HG03439 (cell line): ENCODE measurements around the gene METAP1.
"Not testable (repeated sequence)": the region's sequence is repeated elsewhere in the genome, so short reads cannot be mapped to it uniquely, and the experiment has no call there.

Experiments used
- ATAC-seq: cut with Tn5 transposase; IDR thresholded peaks from one replicate; pipeline ENCODE4 v1.9.1; 2021; ENCODE audit warnings: mild to moderate bottlenecking, moderate library complexity; ENCODE audit not compliant: unreplicated experiment

Gene METAP1

GRCh38 chr4:99054428-99054994 is 59.0 kb downstream of the METAP1 start:
- peak; percentile 50 for ATAC-seq

GRCh38 chr4:99058228-99058627 is 62.7 kb downstream of the METAP1 start:
- no peak for ATAC-seq

GRCh38 chr4:99059550-99059949 is 64.0 kb downstream of the METAP1 start:
- ATAC-seq = no peak

- no peak for ATAC-seq
Measured at GRCh38 chr4:99061048-99061700, 65.7 kb downstream of the METAP1 start.

- no peak for ATAC-seq
Measured at GRCh38 chr4:99062120-99062519, 66.6 kb downstream of the METAP1 start.

GRCh38 chr4:99065521-99065920 is 70.0 kb downstream of the METAP1 start:
- ATAC-seq = not testable (repeated sequence)

- no peak for ATAC-seq
Measured at GRCh38 chr4:99067617-99068016, 72.1 kb downstream of the METAP1 start.

GRCh38 chr4:99071159-99071558 is 75.6 kb downstream of the METAP1 start:
- no peak for ATAC-seq

- no peak for ATAC-seq
Measured at GRCh38 chr4:99074816-99075215, 79.3 kb downstream of the METAP1 start.

- ATAC-seq = no peak
Measured at GRCh38 chr4:99076292-99076976, 80.9 kb downstream of the METAP1 start.

- ATAC-seq = no peak
Measured at GRCh38 chr4:99077177-99077576, 81.7 kb downstream of the METAP1 start.

- no peak for ATAC-seq
Measured at GRCh38 chr4:99078336-99078735, 82.8 kb downstream of the METAP1 start.

- ATAC-seq = no peak
Measured at GRCh38 chr4:99078931-99079624, 83.6 kb downstream of the METAP1 start.

- ATAC-seq = no peak
Measured at GRCh38 chr4:99079625-99080295, 84.2 kb downstream of the METAP1 start.

GRCh38 chr4:99080869-99081268 is 85.3 kb downstream of the METAP1 start:
- ATAC-seq = not testable (repeated sequence)

- ATAC-seq = no peak
Measured at GRCh38 chr4:99082192-99082591, 86.7 kb downstream of the METAP1 start.

GRCh38 chr4:99084595-99084994 is 89.1 kb downstream of the METAP1 start:
- no peak for ATAC-seq

- peak; percentile 22 for ATAC-seq
Measured at GRCh38 chr4:99088023-99088449, 92.5 kb downstream of the METAP1 start.

- ATAC-seq = peak; percentile 95
Measured at GRCh38 chr4:99088481-99089365, 93.2 kb downstream of the METAP1 start, which contains the start of gene ADH5. Gene ADH5 (minus strand): TSS chr4:99088788. CDS start chr4:99088700, 88 bp downstream.
